IMR-90 (cell line): ENCODE measurements around the gene MEIS1. TPM values are rescaled to one million over a fixed set of nuclear protein-coding genes. Genes with fewer than 3 reads are reported as not detected.

Source experiments
- ATAC-seq: fragments of 200-7000 bp; cut with Tn5 transposase; 2 replicates; pipeline ENCODE4 v1.9.1; 2020; ENCODE audit warnings: low read depth, mild to moderate bottlenecking, moderate library complexity
- BruUV-seq: library from RNA; stranded (reverse); fragments of 400-500 nt; replicated peaks from 2 replicates; lab custom pipeline; 2021; lab: Mats Ljungman, UMichigan
- CTCF ChIA-PET: fragments of 300-600 bp; formaldehyde crosslinking; extraction: SDS; loops from one replicate; lab custom pipeline; 2021; ENCODE audit warnings: antibody characterized with exemption; lab: Yijun Ruan, JAX
- POLR2A ChIA-PET: fragments of 300-600 bp; sonication (Branson Sonifier 250); formaldehyde crosslinking; loops from one replicate; lab custom pipeline; 2022; ENCODE audit warnings: antibody characterized with exemption; ENCODE audit not compliant: unreplicated experiment; lab: Charles Lee
- DNase-seq: peaks from one replicate; pipeline ENCODE4 v3.0.0; 2013
- H2AFZ ChIP-seq: replicated peaks from 2 replicates; pipeline ENCODE3; 2013; ENCODE audit warnings: low read length, mild to moderate bottlenecking; ENCODE audit not compliant: poor library complexity
- H2AK5ac ChIP-seq: 2 replicates; pipeline ENCODE4 v1.6.1; 2013; ENCODE audit warnings: low read depth, low read length, inconsistent platforms
- H2AK9ac ChIP-seq: replicated peaks from 2 replicates; pipeline ENCODE3; 2013; ENCODE audit warnings: mild to moderate bottlenecking, low read depth, low read length, moderate library complexity; ENCODE audit not compliant: poor library complexity
- H2BK120ac ChIP-seq: 2 replicates; pipeline ENCODE4 v1.6.1; 2013; ENCODE audit warnings: low read depth, low read length, inconsistent platforms
- H2BK15ac ChIP-seq: 3 replicates; pipeline ENCODE4 v1.6.1; 2013; ENCODE audit warnings: low read depth, low read length, inconsistent platforms
- H2BK20ac ChIP-seq: 2 replicates; pipeline ENCODE4 v1.6.1; 2013; ENCODE audit warnings: low read depth, mild to moderate bottlenecking, inconsistent platforms, low read length, moderate library complexity
- H2BK5ac ChIP-seq: 2 replicates; pipeline ENCODE4 v1.6.1; 2013; ENCODE audit warnings: mild to moderate bottlenecking, low read depth, low read length, inconsistent platforms; ENCODE audit not compliant: poor library complexity, severe bottlenecking
- H3K14ac ChIP-seq: replicated peaks from 2 replicates; pipeline ENCODE4 v1.6.1; 2013; ENCODE audit warnings: low read depth, low read length, inconsistent platforms
- H3K18ac ChIP-seq: 2 replicates; pipeline ENCODE4 v1.6.1; 2013; ENCODE audit warnings: low read depth, low read length, control low read depth
- H3K23ac ChIP-seq: 2 replicates; pipeline ENCODE4 v1.6.1; 2013; ENCODE audit warnings: low read depth, low read length, inconsistent platforms
- H3K27ac ChIP-seq: 2 replicates; pipeline ENCODE4 v1.5.1; 2013; ENCODE audit warnings: mild to moderate bottlenecking, control low read depth, low read length; ENCODE audit not compliant: insufficient read depth
- H3K27me3 ChIP-seq: 2 replicates; pipeline ENCODE4 v1.6.1; 2013; ENCODE audit warnings: low read length; ENCODE audit not compliant: control insufficient read depth, insufficient read depth
- H3K36me3 ChIP-seq: 2 replicates; pipeline ENCODE4 v1.6.1; 2013; ENCODE audit warnings: low read length, mixed read lengths; ENCODE audit not compliant: control insufficient read depth, insufficient read depth
- H3K4ac ChIP-seq: 2 replicates; pipeline ENCODE4 v1.6.1; 2013; ENCODE audit warnings: low read depth, low read length, inconsistent platforms
- H3K4me1 ChIP-seq: 2 replicates; pipeline ENCODE4 v1.6.1; 2013; ENCODE audit warnings: low read length, mixed read lengths; ENCODE audit not compliant: control insufficient read depth, insufficient read depth
- H3K4me2 ChIP-seq: 2 replicates; pipeline ENCODE4 v1.6.1; 2013; ENCODE audit warnings: low read depth, mild to moderate bottlenecking, control low read depth, low read length, moderate library complexity
- H3K4me3 ChIP-seq: 2 replicates; pipeline ENCODE4 v1.5.1; 2013; ENCODE audit warnings: low read depth, mild to moderate bottlenecking, control low read depth, low read length, moderate library complexity; ENCODE audit not compliant: insufficient read depth
- H3K56ac ChIP-seq: 2 replicates; pipeline ENCODE4 v1.6.1; 2013; ENCODE audit warnings: low read length, inconsistent platforms; ENCODE audit not compliant: insufficient read depth; ENCODE audit errors: extremely low read depth
- H3K79me1 ChIP-seq, 2 experiments: 2 replicates each; pipeline ENCODE4 v1.6.1; 2013; ENCODE audit warnings: low read length in 2 of 2, inconsistent platforms in 1 of 2, low read depth in 1 of 2
- H3K9ac ChIP-seq: 2 replicates; pipeline ENCODE4 v1.6.1; 2013; ENCODE audit warnings: low read depth, low read length, control low read depth
- H3K9me1 ChIP-seq: 2 replicates; pipeline ENCODE4 v1.6.1; 2013; ENCODE audit warnings: low read length, inconsistent platforms; ENCODE audit not compliant: insufficient read depth
- H3K9me3 ChIP-seq: 2 replicates; pipeline ENCODE4 v1.6.1; 2013; ENCODE audit warnings: low read length; ENCODE audit not compliant: control insufficient read depth, insufficient read depth
- H4K20me1 ChIP-seq: 2 replicates; pipeline ENCODE4 v1.6.1; 2013; ENCODE audit warnings: low read length, inconsistent platforms; ENCODE audit not compliant: insufficient read depth
- H4K5ac ChIP-seq: 2 replicates; pipeline ENCODE4 v1.6.1; 2013; ENCODE audit warnings: mild to moderate bottlenecking, low read depth, low read length, control low read depth
- H4K8ac ChIP-seq, 2 experiments: 2 replicates each; pipeline ENCODE4 v1.6.1; 2013; ENCODE audit warnings: low read depth in 2 of 2, low read length in 2 of 2, control low read depth in 1 of 2, inconsistent platforms in 1 of 2
- H4K91ac ChIP-seq: 2 replicates; pipeline ENCODE4 v1.6.1; 2013; ENCODE audit warnings: low read depth, low read length, inconsistent platforms; ENCODE audit not compliant: insufficient read depth
- CTCF ChIP-seq: conservative IDR thresholded peaks from 2 replicates; pipeline ENCODE4 v1.5.1; 2012; ENCODE audit warnings: mild to moderate bottlenecking, low read depth, low read length, improper control_type of control experiment
- MAFK ChIP-seq: IDR thresholded peaks from 2 replicates; pipeline ENCODE4 v1.6.1; 2012; ENCODE audit warnings: low read depth, low read length, improper control_type of control experiment
- NFE2L2 ChIP-seq: fragments of 150-350 bp; IDR thresholded peaks from 2 replicates; pipeline ENCODE4 v1.6.1; 2016; ENCODE audit warnings: low read depth, mild to moderate bottlenecking, low read length
- RAD21 ChIP-seq: IDR thresholded peaks from 2 replicates; pipeline ENCODE4 v1.6.1; 2012; ENCODE audit warnings: low read length, improper control_type of control experiment
- SMC3 ChIP-seq: fragments of 150-350 bp; IDR thresholded peaks from 2 replicates; pipeline ENCODE4 v1.6.1; 2016; ENCODE audit warnings: low read depth, mild to moderate bottlenecking, antibody characterized with exemption, low read length, moderate library complexity
- WGBS, 2 experiments: methylation state at CpG; one replicate each; pipeline versions ENCODE4 v1.1.5 to v1.1.7; 2013; ENCODE audit warnings: missing lambda C conversion rate in 2 of 2; ENCODE audit not compliant: insufficient read length in 1 of 2; ENCODE audit errors: extremely low coverage in 2 of 2; 5-methylcytosine and 5-hydroxymethylcytosine counted together
- dilution Hi-C: fragments of 300-500 bp; cut with HindIII; formaldehyde crosslinking; loops from one replicate; pipeline ENCODE4 v1.14.3; 2018; ENCODE audit warnings: low sequenced_read_pairs; ENCODE audit not compliant: unreplicated experiment
- in situ Hi-C: fragments of 300-500 bp; cut with MboI; formaldehyde crosslinking; loops from 3 replicates; pipeline ENCODE4 v1.14.3; 2019; ENCODE audit warnings: low sequenced_read_pairs, inconsistent platforms, mixed read lengths
- intact Hi-C: fragments of 100-400 bp; cut with micrococcal nuclease; formaldehyde crosslinking; loops from 2 replicates; pipeline ENCODE4 v1.10.0; 2022
- polyA plus RNA-seq, 3 experiments: library from polyadenylated mRNA; depleted of rRNA; stranded (reverse); fragments of >200 nt; gene quantifications; 2 replicates each; pipeline ENCODE4 v1.2.3, GENCODE V29; 2012; ENCODE audit warnings: low replicate concordance in 1 of 3
- total RNA-seq: library from RNA; depleted of rRNA; stranded (reverse); fragments of >200 nt; gene quantifications from 2 replicates; pipeline ENCODE4 v1.2.3, GENCODE V29; 2012

The MEIS1 gene
- total and polyA plus RNA-seq, 2 of the 4 experiments (the other 2 are of a cell fraction) = 54.4 to 157 TPM

DNA sequence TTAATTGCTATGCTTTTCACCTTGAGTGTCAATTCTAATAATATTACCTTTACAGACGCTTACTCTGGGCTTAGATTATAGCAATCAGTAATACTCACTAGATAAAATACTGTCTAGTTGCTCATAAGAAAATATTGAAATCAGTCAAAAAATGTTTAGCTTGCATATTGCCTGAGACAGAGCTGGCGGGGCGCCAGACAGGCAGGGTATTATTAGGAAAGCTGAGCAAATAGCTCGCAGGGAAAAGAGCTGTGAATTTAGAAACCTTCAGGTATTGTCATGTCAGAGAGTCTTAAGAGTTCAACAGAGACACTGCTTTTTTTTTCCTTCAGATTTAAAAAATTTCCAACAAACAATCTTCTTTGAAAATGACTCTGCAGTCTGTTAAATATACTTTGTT is 118.4 kb downstream of the MEIS1 start:
- intact Hi-C loops = no loop called here
- ATAC-seq = no peak
- Histone ChIP-seq H2BK5ac (peak overlapping the region; percentile 59), H4K91ac (no peak overlapping the region), H2AK9ac (no peak overlapping the region), H2BK120ac (no peak overlapping the region), H3K4me2 (no peak overlapping the region), H3K27me3 (no peaks in the 10 kb centered on the region), H4K20me1 (peaks cover 62% of the 10 kb centered on the region), H3K9me3 (no peaks in the 10 kb centered on the region), H3K4ac (no peak overlapping the region), H4K8ac (0 out of 4 replicates have a peak overlapping the region, but pooled peaks of 1 of the 2 experiments have one; percentile 8), H2AFZ (no peak overlapping the region), H3K14ac (no peak overlapping the region), H3K4me3 (no peak overlapping the region), H3K23ac (no peak overlapping the region), H2BK15ac (no peak overlapping the region), H3K56ac (no peak overlapping the region), H4K5ac (no peak overlapping the region), H3K18ac (no peak overlapping the region; the same call in 1 of the 2 replicates), H3K9ac (no peak overlapping the region), H2BK20ac (no peak overlapping the region), H3K9me1 (peaks cover 10% of the 10 kb centered on the region), H2AK5ac (no peak overlapping the region), H3K36me3 (peaks cover 36% of the 10 kb centered on the region), H3K4me1 (peaks cover 18% of the 10 kb centered on the region), H3K79me1 (peaks cover 30 to 71% of the 10 kb centered on the region in 2 experiments), H3K27ac (peak overlapping the region; percentile 11; the same call in 1 of the 2 replicates)
- in situ Hi-C loops = no loop called here
- CTCF ChIA-PET = interaction anchor here (0.7 to 1.0 kb wide), 2 partner anchors 19 to 1353 kb away, joined by 3 to 4 read pairs; no protein-coding TSS in a partner anchor
- TF ChIP-seq MAFK (peak; percentile 71), NFE2L2 (no peak), CTCF (no peak), SMC3 (no peak), RAD21 (no peak)
- POLR2A ChIA-PET = interaction anchor here (0.6 kb wide), 1 partner anchor 31 kb away, joined by 3 read pairs; no protein-coding TSS in a partner anchor
- no TSS peak for BruUV-seq
- no peak for DNase-seq
- dilution Hi-C loops = no loop called here
- 82% methylated on average over 2 of the region's 4 CpGs; no CpG with 5 or more reads in 1 of the 2 experiments for WGBS, 2 experiments
